Measurements from ENCODE around the gene RSKR. TPM values are rescaled to one million over a fixed set of nuclear protein-coding genes. Genes with fewer than 3 reads are reported as not detected.

Gene RSKR
- total RNA-seq, 4 donors from 2014 or later, result 3.1 to 9.9 (median 7.7) TPM

DNA sequence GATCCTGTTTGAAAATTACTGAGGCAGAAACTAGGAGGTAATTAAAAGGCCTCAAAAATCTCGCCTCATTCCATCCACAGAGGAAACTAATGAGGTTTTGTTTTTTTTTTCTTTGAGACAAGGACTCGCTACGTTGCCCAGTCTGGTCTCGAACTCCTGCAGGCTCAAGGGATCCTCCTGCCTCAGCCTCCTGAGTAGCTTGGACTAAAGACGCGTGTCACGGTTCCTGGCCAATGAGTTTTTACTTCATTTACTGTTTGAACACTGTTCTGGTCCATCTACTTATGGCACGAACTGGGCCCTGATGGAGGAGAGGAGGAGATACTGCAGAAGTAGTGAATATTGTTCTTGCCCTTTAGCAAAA lies 31.6 kb upstream of the RSKR start:
- WGBS, 2 donors, result 14 to 21% methylated on average over 8 of the region's 8 CpGs

GRCh38 chr17:28644787-28645575 lies 31.0 kb upstream of the RSKR start, which contains the start of gene BLTP2:
BLTP2 (minus strand) TSS chr17:28645158; CDS start chr17:28645056, 102 bp downstream.
- intact Hi-C loops (cut with DNase I), result no loop called here
- no peaks in the 10 kb centered on the region for H3K9me3 ChIP-seq
- no peaks in the 10 kb centered on the region for H3K27me3 ChIP-seq
- peaks cover 8 to 56% (median 30%) of the 10 kb centered on the region in 3 donors for H3K36me3 ChIP-seq
- peak within 1 kb of the TSS; percentile 97 to 99 (median 98) for H3K27ac ChIP-seq
- H3K4me3 ChIP-seq, result peak within 1 kb of the TSS; percentile 86 to 98 (median 98)
- peak; percentile 70 for DNase-seq
- peaks cover 21 to 41% (median 34%) of the 10 kb centered on the region in 3 donors for H3K4me1 ChIP-seq
- 1 to 2% methylated on average over 13 to 15 of the region's 89 CpGs for WGBS, 2 donors
- TF ChIP-seq CTCF (IDR thresholded peaks at IDR 0.05), result peak in 3 of 6 experiments; percentile 9 to 27 (median 20)
- TF ChIP-seq POLR2A (IDR thresholded peaks at IDR 0.05), result peak in 3 of 4 donors; percentile 76 to 95 (median 91)

More for the DNA sequence above, 31.6 kb upstream of the RSKR start:
- Histone ChIP-seq H3K27ac (peak overlapping the region; percentile 97 to 99 (median 98)), H3K27me3 (no peaks in the 10 kb centered on the region), H3K36me3 (peaks cover 6 to 56% (median 24%) of the 10 kb centered on the region in 3 donors), H3K9me3 (no peaks in the 10 kb centered on the region), H3K4me3 (peak overlapping the region; percentile 86 to 98 (median 98)), H3K4me1 (peaks cover 21 to 41% (median 34%) of the 10 kb centered on the region in 3 donors)
- intact Hi-C loops (cut with DNase I), result no loop called here
- TF ChIP-seq POLR2A (IDR thresholded peaks at IDR 0.05) (no peak), CTCF (IDR thresholded peaks at IDR 0.05) (peak in 1 of 6 experiments; percentile 0)
- DNase-seq, result no peak

DNA sequence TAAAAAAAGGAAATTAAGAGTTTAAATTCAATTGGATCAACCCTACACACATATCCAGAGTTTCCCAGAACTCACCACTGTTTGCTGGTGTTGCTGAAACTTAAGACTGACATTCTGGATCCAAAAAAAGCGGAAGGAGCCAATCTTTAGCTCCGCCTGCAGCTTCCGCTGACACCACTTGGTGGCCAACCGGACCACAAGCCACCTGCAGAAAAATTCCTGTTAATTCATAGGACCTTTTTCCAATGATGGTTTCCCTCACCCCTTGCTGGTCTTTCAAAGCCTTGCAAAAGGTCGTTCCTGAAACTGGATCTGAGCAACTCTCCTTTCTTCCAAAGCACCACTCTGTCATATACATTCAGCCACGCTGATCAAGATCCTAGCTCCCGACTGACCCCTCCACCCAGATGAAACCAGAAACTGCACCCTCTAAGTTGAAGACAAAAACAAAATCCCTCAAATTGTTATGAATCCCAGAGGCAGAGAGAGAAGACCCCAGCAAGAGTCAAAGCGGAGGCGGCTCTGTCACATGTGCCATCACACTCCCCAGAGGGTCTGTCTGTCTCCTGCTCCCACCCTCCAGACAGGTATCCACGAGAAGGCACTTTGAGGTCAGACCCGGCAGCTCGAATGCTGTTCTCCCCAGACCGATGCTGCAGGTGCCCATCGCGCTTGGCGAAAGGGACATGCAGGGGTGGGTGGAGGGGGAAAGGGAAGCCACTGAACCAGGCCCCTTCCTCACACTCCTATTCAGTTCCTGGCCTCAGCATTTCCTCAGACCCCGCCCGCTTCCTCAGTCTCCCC lies 30.2 kb upstream of the RSKR start:
- 0% methylated on average over 17 to 18 of the region's 18 CpGs for WGBS, 2 donors
- H3K36me3 ChIP-seq, result peaks cover 15 to 58% (median 38%) of the 10 kb centered on the region in 3 donors
- no peaks in the 10 kb centered on the region for H3K27me3 ChIP-seq
- no peak for DNase-seq
- H3K4me3 ChIP-seq, result peak overlapping the region; percentile 86 to 98 (median 98)
- peak overlapping the region; percentile 97 to 99 (median 98) for H3K27ac ChIP-seq
- H3K4me1 ChIP-seq, result peaks cover 21 to 41% (median 34%) of the 10 kb centered on the region in 3 donors
- intact Hi-C loops (cut with DNase I), result no loop called here
- H3K9me3 ChIP-seq, result no peaks in the 10 kb centered on the region
- no peak for TF ChIP-seq POLR2A (IDR thresholded peaks at IDR 0.05)
- TF ChIP-seq CTCF (IDR thresholded peaks at IDR 0.05), result peak; percentile 34 to 74 (median 58)

GRCh38 chr17:28641579-28641978 lies 27.6 kb upstream of the RSKR start:
- Histone ChIP-seq H3K4me1 (peaks cover 17 to 33% (median 26%) of the 10 kb centered on the region in 3 donors), H3K4me3 (no peak overlapping the region), H3K27ac (no peak overlapping the region), H3K27me3 (no peaks in the 10 kb centered on the region), H3K36me3 (peaks cover 40 to 68% (median 56%) of the 10 kb centered on the region in 3 donors), H3K9me3 (no peaks in the 10 kb centered on the region)
- TF ChIP-seq CTCF (IDR thresholded peaks at IDR 0.05) (no peak), POLR2A (IDR thresholded peaks at IDR 0.05) (no peak)
- WGBS, 2 donors, result 100% methylated on average over 2 of the region's 2 CpGs
- intact Hi-C loops (cut with DNase I), result no loop called here
- DNase-seq, result no peak
